ENCODE results near the gene STPG4.
A peak's percentile ranks its signal among the peaks of the same experiment; 100 is the strongest.
"Not testable (repeated sequence)": the region's sequence is repeated elsewhere in the genome, so short reads cannot be mapped to it uniquely, and the experiment has no call there.

The STPG4 gene, protein sequence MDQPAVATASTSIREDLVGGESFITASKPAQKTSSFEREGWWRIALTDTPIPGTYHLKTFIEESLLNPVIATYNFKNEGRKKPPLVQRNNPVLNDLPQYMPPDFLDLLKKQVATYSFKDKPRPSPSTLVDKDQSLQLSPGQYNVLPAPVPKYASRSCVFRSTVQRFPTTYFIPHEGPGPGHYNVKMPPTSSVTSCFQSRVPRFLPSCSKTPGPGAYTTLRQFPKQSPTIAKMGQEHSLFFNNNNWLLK

DNA sequence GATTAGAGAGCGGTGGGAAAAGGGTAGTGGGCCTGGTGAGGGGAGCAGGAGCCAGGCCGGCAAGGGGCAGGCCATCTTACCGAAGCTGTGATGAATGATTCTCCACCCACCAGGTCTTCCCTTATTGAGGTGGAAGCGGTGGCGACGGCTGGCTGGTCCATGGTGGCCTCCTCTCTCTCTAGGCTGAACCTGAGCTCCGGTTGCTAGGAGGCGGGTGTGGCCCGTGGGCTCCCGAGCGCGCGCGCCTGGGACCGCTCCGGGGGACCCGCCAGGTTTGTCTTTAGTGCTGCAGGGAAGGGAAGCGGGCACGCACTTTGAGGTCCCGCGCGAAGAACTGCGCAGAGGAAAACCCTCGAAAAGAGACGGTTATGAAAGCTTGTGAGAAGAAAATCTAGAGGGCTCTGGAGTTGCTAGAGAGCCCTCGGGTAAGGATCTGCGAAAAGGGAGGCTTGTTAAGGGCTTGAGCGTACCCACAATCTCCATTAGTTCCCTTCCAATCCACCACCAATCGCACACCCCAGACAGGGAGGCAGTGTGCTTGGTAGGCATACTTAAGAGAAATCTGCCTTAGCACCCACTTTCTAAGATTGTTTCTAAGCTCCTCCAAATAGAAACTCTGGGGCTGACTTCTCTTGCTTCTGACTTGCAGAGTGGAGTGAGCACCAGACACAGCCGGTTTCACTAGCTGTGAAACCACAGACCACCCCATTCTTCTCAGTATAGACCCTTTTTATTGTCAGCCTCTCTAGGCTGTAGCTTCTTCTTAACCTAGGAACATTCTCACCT, at the start of gene STPG4:
STPG4 (minus strand) TSS at position 218 of the 786 bp plus-strand sequence; CDS start at position 161, 57 bp downstream.
- no peak for DNase-seq (ENCODE audit: low spot score)

DNA sequence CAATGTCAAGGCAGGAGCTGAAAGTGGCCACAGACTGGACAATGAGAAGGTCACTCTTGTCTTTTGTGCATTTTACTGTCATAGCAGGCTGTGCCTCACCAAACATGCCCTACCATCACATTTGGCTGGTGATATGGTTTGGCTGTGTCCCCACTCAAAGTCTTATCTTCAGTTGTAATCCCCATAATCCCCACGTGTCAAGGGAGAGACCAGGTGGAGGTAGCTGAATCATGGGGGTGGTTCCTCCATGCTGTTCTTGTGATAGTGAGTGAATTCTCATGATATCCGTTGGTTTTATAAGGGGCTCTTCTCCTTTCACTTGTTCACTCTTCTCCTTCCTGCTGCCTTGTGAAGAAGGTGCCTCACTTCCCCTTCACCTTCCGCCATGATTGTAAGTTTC, 49.6 kb upstream of the STPG4 start:
- no peak for DNase-seq (ENCODE audit: low spot score)

DNA sequence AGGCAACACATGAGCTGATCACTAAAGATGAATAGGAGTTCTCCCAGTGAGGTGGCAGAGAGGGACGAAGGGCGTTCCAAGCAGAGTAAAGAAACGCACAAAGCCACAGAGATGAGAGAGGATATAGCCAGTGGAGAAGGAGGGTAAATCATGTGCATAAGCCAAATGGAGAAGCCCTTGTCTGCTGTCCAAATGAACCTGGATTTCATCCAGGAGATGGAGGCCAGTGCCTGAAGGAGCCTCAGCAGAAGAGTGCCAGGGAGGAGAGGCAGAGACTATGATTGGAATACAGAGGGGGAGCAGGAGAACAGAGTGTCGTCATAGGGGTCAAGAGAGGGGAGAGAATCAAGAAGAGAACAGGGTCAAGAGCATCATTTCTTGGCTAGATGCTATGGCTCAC, 48.9 kb upstream of the STPG4 start:
- DNase-seq (ENCODE audit: low spot score): no peak

DNA sequence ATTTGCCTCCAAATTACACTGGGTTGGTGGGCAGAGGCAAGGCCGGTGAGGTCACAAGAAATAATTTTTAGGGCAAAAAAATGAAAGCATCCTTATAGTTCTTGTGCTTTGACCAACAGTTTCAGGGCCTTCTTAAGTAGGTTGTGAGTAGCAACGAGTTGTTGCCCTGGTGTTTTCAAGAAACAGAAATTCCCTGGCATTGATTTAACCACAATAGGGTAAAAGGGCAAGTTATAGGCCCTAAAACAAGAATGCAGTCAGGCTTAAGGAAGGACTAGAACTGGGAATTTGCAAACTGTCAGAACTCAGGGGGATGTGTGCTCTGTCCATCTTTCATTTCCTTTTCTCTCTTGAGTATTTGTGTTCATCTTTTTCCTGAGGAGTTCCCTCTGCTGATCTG, 46.1 kb upstream of the STPG4 start:
- no peak for DNase-seq (ENCODE audit: low spot score)

DNA sequence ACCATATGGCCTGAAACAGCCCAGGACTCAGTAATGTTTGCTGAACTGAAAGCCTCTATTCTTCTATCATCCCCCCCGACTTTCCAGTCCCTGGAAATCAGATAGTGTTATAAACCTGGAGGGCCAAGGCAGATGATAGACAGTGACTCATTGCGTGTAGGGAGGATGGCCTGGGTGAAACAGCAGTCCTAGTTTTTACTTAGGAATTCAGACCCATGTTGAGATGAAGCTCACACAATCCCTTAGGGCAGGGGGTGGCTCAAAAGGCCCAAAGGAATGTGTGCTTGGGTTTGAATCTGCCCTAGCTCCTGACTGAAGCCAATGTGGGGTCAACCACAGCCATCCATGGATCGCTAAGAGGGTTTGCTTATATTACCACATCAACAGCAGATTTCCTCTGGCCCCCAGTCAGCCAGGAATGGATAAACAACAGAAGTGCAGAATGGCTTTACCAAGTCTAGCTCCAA, 43.9 kb upstream of the STPG4 start:
- no peak for DNase-seq (ENCODE audit: low spot score)

DNA sequence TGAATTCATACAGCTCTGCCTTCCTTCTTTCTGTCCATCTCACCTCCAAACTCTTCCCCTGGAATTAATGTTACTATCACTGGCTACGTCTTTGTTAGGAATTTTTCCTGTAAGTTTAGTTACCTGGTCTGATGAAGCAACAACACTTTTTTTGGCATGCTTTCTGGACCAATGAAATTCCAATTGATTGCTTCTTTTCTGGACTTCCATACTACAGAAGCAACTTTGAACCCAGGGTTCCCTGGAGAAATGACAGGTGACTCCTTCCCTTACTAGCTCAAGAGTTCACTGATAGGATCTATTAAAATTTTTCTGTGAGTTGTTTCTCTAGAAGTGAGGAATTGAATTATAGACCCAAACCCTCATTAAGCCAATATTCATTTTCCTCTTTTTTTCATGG, 41.4 kb upstream of the STPG4 start:
- DNase-seq (ENCODE audit: low spot score): no peak

DNA sequence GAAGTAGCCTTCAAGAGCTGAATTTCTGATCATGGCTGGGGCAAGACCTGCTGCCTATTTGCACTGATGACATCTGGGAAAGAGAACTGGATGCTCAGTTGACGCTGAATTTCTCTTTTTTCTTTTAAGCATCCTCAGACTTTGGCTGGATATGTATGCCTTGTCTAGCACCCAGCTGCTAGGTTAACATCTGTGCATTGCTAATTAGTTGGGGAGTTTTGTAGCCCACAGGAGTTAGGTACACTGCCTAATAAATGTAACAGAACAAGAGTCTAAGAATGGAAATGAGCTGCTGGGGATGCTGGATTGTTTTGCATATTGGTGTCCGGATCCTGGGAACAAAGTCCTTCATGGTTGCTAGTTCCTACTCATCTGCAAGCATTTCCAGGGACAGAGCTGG, 40.9 kb upstream of the STPG4 start:
- DNase-seq (ENCODE audit: low spot score): no peak

DNA sequence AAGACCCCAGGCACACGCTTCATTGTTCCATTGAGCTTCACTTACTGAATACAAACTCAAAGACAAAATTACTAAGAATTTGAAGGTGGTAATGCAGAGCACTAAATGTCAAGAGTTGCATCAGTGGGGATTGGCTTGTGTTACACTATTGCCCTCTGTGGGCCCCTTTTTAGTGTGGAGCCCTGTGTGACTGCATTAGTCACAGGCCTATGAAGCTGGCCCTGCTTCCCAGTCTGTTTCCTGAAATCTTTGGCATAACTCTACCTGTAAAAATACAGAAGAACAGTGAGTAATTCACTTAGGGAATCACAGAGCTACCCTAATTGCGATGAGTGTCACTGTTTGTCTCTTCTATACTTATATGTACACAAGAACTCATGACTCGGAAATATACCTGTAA, 40.0 kb upstream of the STPG4 start:
- DNase-seq (ENCODE audit: low spot score): no peak

DNA sequence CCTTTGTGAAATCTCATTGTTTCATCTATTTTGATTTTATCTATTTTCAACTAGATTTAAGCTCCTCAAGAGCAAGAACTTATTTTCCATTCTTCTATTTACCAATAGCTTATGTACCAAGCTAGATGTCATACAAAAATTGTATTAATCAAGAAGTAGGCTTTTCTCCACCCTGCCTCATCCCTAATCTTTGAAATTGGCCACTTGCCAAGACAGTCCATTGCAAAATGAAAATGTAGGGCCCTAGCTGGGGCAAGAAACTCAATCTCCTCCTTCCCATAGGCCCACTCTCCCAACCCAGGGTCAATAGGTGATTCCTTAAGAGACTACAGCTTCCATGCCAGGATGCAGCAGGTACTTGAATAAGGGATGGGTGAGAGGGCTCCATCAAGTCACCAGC, 39.3 kb upstream of the STPG4 start:
- no peak for DNase-seq (ENCODE audit: low spot score)

DNA sequence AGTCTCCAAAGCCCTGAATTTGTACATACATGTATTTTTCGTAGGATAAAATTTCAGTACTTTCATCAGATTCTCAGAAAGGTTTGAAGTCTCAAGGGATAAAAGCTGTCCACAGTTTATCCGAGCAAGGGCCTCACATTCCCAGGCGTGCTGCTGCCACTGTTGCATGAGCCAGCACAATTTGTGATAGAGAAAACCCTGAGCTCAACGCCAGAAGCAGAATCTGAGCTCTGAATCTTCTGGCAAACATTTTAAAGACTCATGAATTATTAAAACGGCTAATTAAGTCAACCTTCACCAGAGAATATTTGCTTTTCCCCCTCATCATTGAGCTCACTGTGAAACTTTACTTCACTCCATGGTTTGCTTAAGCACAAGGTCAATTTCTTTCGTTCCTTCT, 38.5 kb upstream of the STPG4 start:
- DNase-seq (ENCODE audit: low spot score): no peak

DNA sequence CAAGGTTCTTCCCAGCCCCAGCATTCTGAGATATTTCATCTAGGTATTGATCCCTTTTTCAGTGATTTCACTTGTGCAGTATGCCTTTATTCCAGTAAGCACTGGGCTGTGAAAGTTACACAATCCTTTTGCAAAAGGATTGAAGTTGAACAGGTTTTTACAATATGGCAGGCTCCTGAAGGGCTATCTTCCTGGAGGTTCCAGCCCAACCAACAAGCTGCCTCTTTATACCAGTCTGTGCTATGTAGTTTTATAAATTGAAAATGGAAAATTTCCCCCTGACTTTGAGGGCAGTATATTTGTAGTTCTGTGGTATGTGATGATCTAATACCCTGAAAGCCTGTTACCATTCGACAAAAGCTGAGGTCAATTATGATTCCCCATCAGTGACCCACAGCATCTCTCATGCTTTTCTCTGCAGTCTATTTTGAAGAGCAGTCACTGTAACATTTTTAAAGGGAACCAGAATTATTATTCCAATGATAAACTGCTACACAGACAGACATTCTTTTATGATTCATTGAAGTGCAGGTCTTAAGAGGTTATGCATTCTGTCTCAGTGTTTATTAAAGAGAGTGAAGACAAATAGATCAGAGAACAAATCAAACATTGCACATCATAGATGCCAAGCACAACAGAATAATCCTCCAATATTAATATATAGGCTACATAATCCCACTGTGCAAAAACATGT, 35.2 kb upstream of the STPG4 start:
- no peak for DNase-seq (ENCODE audit: low spot score)

DNA sequence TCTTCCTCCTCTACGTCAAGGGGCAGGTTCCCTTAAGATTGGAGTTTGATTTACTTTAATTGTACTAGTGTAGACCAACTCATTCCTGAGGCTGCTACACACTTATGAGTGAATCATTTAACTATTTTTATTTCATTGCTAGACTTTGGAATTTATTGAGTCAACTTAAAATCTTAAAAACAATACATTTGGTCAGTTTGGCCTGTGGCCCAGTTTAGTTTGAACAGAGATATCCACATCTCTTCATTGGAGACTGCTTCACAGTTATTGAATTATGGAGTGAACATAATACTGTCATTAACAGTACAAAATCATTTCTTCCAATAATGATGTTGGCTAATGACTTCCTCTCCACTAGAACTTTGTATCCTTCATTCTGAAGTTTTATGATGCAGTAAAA, 34.5 kb upstream of the STPG4 start:
- no peak for DNase-seq (ENCODE audit: low spot score)

DNA sequence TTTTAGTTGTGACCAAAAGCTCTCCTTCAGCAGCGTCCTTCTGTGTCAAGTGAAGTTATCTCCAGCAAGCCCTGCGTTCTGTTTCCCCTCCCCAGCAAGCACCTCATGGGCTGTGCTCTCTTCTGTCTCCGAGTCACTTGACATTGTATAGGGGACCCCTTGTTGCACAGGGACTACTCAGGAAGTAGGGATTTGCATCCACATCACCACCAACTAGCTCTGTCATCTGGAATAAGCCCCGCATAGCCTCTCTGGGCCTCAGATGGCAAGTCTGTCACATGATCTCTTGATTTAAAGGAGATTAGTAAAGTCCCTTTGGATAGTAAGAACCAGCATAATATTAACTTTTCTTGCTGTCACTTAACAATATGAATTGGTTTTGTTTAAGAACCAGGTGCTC, 32.0 kb upstream of the STPG4 start:
- DNase-seq (ENCODE audit: low spot score): no peak

DNA sequence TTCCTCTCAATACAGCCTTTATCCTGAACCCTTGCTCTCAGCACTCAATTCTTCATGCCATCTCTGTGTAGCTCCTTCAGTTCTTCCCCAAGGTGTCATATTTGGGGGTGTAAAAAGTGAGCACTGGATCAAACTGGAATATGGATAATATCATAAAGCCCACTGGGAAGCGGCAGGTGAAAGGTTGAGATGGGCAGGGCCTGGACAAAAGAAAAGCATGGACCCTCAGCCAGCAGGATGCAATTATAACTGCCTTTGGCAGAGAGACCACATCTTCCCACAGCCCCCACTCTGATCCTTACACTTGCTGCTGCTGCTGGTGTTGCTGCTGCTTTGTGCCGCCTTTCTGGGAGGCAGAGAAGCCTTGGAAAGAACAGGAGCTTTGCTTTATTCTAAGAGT, 31.2 kb upstream of the STPG4 start:
- no peak for DNase-seq (ENCODE audit: low spot score)

DNA sequence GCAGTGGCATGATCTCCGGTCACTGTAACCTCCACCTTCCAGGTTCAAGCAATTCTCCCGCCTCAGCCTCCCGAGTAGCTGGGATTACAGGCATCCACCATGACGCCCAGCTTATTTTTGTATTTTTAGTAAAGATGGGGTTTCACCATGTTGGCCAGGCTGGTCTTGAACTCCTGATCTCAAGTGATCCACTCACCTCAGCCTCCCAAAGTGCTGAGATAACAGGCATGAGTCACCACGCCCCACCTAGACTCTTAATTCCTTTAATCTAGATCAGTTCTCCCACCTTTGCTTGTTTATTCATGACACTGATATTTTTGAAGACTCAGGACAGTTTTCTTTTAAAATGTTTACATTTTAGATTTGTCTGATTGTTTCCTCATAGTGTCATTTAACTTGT, 30.0 kb upstream of the STPG4 start:
- not testable (repeated sequence) for DNase-seq (ENCODE audit: low spot score)

DNA sequence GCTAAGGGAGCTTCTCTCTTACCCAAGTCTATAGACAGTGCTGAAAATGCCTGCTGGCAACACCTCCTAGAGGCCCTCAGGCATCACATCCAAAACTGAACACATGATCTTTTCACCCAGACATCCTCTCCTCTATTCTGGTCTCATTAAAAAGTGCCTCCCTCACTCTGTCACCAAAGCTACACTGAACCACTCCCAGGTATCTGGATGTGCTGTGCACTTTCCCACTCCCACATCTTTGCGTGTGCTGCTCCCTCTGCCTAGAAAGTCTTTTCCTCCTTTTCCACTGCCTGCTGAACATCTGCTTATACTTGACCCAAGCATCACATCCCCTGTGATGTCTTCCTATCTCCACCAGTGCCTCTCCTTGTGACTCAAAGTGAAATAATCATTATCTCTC, 26.1 kb upstream of the STPG4 start:
- DNase-seq (ENCODE audit: low spot score): no peak

DNA sequence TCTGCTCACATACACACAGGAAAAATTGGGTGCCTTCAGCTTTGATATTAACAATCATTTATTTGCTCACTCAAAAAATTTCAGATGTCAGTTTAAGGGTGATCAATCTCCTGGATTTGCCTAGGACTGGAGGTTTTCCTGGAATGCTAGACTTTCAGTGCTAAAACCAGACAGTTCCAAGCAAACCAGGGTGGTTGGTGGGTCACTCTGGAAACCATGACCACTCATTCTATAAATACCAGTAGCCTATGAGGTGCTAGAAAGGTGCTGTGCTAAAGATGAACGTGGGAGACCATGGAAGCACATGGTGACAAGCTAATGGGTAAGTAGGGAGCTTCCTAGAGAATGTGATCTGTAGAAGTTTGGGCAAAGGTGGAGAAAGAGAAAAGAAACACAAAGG, 25.4 kb upstream of the STPG4 start:
- DNase-seq (ENCODE audit: low spot score): no peak

DNA sequence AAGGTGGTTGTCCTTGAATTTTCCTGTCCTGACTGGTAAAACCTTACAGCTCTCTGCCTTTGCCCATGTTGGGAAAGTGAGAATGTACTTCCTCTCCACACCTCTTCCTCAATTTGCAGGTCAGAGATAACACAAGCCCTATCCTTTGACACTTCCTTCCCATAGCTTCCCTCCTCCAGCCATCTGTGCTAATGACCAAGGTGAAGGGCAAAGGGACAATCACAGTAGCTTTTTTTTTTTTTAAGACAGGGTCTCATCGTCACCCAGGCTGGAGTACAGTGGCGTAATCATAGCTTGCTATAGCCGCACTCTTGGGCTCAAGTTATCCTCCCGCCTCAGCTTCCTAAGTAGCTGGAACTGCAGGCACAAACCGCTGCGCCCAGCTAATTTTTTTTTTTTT, 24.3 kb upstream of the STPG4 start:
- DNase-seq (ENCODE audit: low spot score): no peak

DNA sequence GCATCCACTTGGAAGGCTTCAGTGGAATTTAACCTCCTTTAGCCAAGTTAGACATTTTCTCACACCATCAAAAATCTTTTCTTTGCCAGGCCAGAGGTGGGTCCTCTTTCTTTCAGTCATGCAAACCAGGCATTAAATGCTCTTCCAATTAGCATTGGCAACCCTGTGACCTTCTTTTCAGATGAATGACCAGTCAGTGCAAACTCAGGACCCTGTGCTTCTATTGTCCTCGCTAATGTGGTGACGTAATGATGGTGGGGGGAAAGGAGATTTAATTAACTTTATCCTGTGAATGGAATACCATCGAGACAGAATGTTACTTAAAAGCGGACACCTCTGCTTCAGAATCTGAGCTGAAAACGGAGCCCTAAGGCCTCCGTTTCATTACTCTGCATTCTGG, 23.2 kb upstream of the STPG4 start:
- no peak for DNase-seq (ENCODE audit: low spot score)

DNA sequence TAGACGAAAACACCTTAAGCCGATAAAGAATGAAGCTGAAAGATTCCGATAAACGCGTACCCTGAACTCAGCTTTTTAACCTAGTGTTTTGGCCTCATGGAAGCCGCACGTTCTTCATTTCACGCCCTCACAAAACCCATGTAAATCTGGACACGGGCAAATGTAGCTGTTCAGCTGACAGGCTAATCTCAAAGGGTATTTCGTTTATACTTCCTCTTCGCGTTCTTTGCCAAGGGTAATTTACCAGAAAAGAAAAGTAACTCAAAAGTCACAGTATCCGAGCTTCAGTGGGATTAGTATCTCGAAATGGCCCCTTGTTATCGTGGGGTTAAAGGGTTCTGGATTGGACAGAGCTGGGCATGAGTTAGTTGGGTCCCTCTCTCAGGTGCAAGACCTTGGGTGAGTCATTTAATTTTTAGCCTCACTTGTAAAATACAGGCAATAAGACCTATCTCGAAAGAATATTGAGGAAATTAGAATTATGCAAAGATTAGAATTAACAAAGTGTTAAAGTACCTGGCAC, 22.0 kb upstream of the STPG4 start:
- DNase-seq (ENCODE audit: low spot score): no peak

DNA sequence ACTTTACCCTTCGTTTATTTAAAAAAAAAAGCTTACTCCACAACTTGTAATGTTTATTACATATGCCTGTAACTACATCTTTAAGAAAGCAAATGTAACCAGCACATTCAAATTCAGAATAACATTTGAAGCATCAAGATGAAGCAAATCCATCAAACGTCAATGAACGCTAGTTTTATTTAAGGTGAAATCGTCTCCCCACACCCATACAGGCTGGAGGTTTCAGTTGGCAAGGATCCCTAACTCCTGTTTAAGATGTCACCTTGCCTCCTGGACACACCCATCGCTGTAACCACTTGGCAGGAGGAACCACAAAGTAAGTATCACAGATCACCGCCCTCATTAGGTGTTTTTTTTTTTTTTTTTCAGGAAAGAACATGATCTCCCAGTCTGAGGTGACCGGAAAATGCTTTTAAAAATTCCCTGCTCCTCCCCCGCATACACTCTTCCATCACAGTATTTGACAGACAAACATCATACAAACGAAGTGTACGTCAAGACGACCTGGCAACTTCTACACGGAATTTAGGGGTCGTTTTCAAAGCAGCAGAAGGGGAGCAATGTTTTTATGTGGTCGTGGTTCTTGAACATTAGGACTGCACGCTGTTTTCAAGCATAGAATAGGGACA, 19.7 kb upstream of the STPG4 start:
- peak; percentile 43 for DNase-seq (ENCODE audit: low spot score)

DNA sequence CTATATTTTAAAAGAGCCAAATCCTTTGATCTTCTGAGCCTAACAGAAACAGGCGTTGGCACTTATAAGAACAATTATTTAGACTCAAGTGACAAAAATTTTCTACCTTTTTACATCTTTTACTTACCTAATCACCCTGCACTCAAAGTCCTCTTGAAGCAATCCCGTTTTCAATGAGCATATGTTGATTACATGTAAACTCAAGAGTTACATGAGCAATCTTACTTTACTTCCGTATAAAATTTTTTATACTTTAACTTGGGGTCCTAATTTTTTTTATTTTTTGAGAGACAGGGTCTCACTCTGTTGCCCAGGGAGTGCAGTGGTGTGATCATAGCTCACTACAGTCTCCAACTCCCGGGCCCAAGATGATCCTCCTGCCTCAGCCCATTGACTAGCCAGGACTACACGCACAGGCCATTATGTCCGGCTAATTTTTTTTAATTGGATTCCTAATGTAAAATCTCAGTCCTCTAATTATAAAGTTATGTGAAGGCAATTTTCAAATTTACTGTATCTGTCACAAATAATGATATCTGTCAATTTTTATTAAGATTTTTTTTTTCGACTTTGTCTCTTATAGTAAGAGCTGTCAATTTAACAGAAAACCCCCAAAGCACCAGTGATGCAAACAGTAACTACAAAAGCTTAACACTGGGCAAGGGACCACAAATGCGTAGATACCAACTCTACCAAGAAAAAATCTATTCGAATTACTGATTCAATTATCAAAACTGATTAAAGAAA, 19.1 kb upstream of the STPG4 start:
- DNase-seq (ENCODE audit: low spot score): no peak

All from CD4-positive, alpha-beta T cell treated with Interleukin-15 for 4 hours (primary cell).